Keratinocyte (primary cell): Measurements from ENCODE around the gene GSTM1. TPM values are rescaled to one million over a fixed set of nuclear protein-coding genes. Genes with fewer than 3 reads are reported as not detected.

Experiments
- DNase-seq: peaks from one replicate; pipeline ENCODE4 v3.0.0-alpha.2; 2011; ENCODE audit warnings: low read depth, missing footprints, low spot score
- FAIRE-seq: peaks from 2 replicates; lab custom pipeline; 2011; peaks lifted over from hg19 to GRCh38; lab: Jason Lieb, UNC
- H2AFZ ChIP-seq: 2 replicates; pipeline ENCODE4 v1.6.0; 2012; ENCODE audit warnings: low read length, control low read depth, inconsistent platforms; ENCODE audit not compliant: control insufficient read depth
- H3K27ac ChIP-seq: 2 replicates; pipeline ENCODE4 v1.5.1; 2011; ENCODE audit warnings: low read length; ENCODE audit not compliant: control insufficient read depth, insufficient read depth
- H3K27me3 ChIP-seq: 3 replicates; pipeline ENCODE4 v1.6.0; 2011; ENCODE audit warnings: low read length; ENCODE audit not compliant: control insufficient read depth, insufficient read depth; ENCODE audit errors: extremely low read depth
- H3K36me3 ChIP-seq, 2 experiments: 2 replicates in 1 of 2; 3 replicates in 1 of 2; pipeline ENCODE4 v1.5.1; 2011; ENCODE audit warnings: low read length in 2 of 2, mild to moderate bottlenecking in 1 of 2; ENCODE audit not compliant: control insufficient read depth in 2 of 2, insufficient read depth in 2 of 2; ENCODE audit errors: extremely low read depth in 1 of 2
- H3K4me1 ChIP-seq: 3 replicates; pipeline ENCODE4 v1.5.1; 2011; ENCODE audit warnings: low read length; ENCODE audit not compliant: control insufficient read depth, insufficient read depth; ENCODE audit errors: extremely low read depth
- H3K4me2 ChIP-seq: 3 replicates; pipeline ENCODE4 v1.6.0; 2011; ENCODE audit warnings: low read depth, low read length; ENCODE audit not compliant: control insufficient read depth, insufficient read depth; ENCODE audit errors: extremely low read depth
- H3K4me3 ChIP-seq, 3 experiments: fragments of 200-600 bp in 1 of 3; sonication (generic) in 1 of 3; 2 replicates in 2 of 3; 3 replicates in 1 of 3; pipeline ENCODE4 v1.5.1; 2011 to 2016; ENCODE audit warnings: low read length in 3 of 3, mild to moderate bottlenecking in 3 of 3, control low read depth in 2 of 3, inconsistent platforms in 1 of 3, low read depth in 1 of 3, mixed read lengths in 1 of 3, mixed run types in 1 of 3, moderate library complexity in 1 of 3; ENCODE audit not compliant: control insufficient read depth in 2 of 3, insufficient read depth in 2 of 3; ENCODE audit errors: extremely low read depth in 1 of 3
- H3K79me2 ChIP-seq: 2 replicates; pipeline ENCODE4 v1.6.0; 2012; ENCODE audit warnings: low read length; ENCODE audit not compliant: control insufficient read depth, insufficient read depth
- H3K9ac ChIP-seq: 3 replicates; pipeline ENCODE4 v1.6.0; 2011; ENCODE audit warnings: low read length; ENCODE audit not compliant: control insufficient read depth, insufficient read depth; ENCODE audit errors: extremely low read depth
- H3K9me1 ChIP-seq: 3 replicates; pipeline ENCODE4 v1.6.0; 2011; ENCODE audit warnings: low read length; ENCODE audit not compliant: control insufficient read depth, insufficient read depth; ENCODE audit errors: extremely low read depth
- H3K9me3 ChIP-seq: 2 replicates; pipeline ENCODE4 v1.5.1; 2012; ENCODE audit warnings: low read depth, low read length; ENCODE audit not compliant: control insufficient read depth
- H4K20me1 ChIP-seq: 3 replicates; pipeline ENCODE4 v1.6.0; 2011; ENCODE audit warnings: low read length; ENCODE audit not compliant: control insufficient read depth, insufficient read depth; ENCODE audit errors: extremely low read depth
- EZH2 ChIP-seq: IDR thresholded peaks from one replicate; pipeline ENCODE4 v1.6.1; 2012; ENCODE audit warnings: inconsistent platforms, mild to moderate bottlenecking, low read length, moderate library complexity
- dilution Hi-C: fragments of 300-500 bp; cut with MboI; formaldehyde crosslinking; loops from one replicate; pipeline ENCODE4 v1.7.0; 2020; ENCODE audit warnings: low sequenced_read_pairs; ENCODE audit not compliant: extremely low pct_ligation_motif_present
- polyA plus RNA-seq, 5 experiments: library from polyadenylated mRNA; depleted of rRNA in 3 of 5; stranded (reverse) in 3 of 5; stranded (forward) in 1 of 5; unstranded in 1 of 5; fragments of >200 nt; gene quantifications; 1 replicate in 1 of 5; 2 replicates in 3 of 5; 3 replicates in 1 of 5; pipeline versions ENCODE4 v1.2.1 to v1.2.3, GENCODE V29; 2011 to 2012; ENCODE audit warnings: missing spikeins in 2 of 5, low read depth in 1 of 5, low replicate concordance in 1 of 5
- TF ChIP-seq, protein P1 (sequence below), 3 experiments: IDR thresholded peaks in 1 of 3; conservative IDR thresholded peaks in 1 of 3; optimal IDR thresholded peaks in 1 of 3; 2 replicates in 2 of 3; 3 replicates in 1 of 3; pipeline versions ENCODE3 to v1.5.1; 2011; ENCODE audit warnings: low read length in 3 of 3, mild to moderate bottlenecking in 3 of 3, moderate library complexity in 2 of 3, control low read depth in 1 of 3, inconsistent platforms in 1 of 3; ENCODE audit not compliant: insufficient read depth in 2 of 3; ENCODE audit errors: extremely low read depth in 1 of 3

Gene GSTM1
- polyA plus RNA-seq, 1 donor (not counting 4 experiments of a cell fraction or from before 2014, with no cell fraction given) = 13.5 TPM

GRCh38 chr1:109653306-109653705, 34.3 kb upstream of the GSTM1 start:
- H3K9me1 ChIP-seq = no peaks in the 10 kb centered on the region
- dilution Hi-C loops = no loop called here
- no peaks in the 10 kb centered on the region for H3K79me2 ChIP-seq
- peaks cover 7% of the 10 kb centered on the region for H3K4me1 ChIP-seq
- H4K20me1 ChIP-seq = no peaks in the 10 kb centered on the region
- TF ChIP-seq, protein P1, sequence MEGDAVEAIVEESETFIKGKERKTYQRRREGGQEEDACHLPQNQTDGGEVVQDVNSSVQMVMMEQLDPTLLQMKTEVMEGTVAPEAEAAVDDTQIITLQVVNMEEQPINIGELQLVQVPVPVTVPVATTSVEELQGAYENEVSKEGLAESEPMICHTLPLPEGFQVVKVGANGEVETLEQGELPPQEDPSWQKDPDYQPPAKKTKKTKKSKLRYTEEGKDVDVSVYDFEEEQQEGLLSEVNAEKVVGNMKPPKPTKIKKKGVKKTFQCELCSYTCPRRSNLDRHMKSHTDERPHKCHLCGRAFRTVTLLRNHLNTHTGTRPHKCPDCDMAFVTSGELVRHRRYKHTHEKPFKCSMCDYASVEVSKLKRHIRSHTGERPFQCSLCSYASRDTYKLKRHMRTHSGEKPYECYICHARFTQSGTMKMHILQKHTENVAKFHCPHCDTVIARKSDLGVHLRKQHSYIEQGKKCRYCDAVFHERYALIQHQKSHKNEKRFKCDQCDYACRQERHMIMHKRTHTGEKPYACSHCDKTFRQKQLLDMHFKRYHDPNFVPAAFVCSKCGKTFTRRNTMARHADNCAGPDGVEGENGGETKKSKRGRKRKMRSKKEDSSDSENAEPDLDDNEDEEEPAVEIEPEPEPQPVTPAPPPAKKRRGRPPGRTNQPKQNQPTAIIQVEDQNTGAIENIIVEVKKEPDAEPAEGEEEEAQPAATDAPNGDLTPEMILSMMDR (optimal IDR thresholded peaks at IDR 0.05 in 1 of 3, IDR thresholded peaks at IDR 0.05 in 1 of 3, conservative IDR thresholded peaks at IDR 0.05 in 1 of 3; ENCODE audit: extremely low read depth in 1 of 3, insufficient read depth in 2 of 3, low read length in 3 of 3) = no peak
- TF ChIP-seq EZH2 = no peak
- DNase-seq = no peak
- H3K9ac ChIP-seq = no peak overlapping the region
- no peak for FAIRE-seq
- no peak overlapping the region for H3K4me2 ChIP-seq
- H3K9me3 ChIP-seq = no peaks in the 10 kb centered on the region
- no peaks in the 10 kb centered on the region for H3K27me3 ChIP-seq
- H2AFZ ChIP-seq = no peak overlapping the region
- H3K36me3 ChIP-seq = no peaks in the 10 kb centered on the region
- no peak overlapping the region for H3K4me3 ChIP-seq
- no peak overlapping the region for H3K27ac ChIP-seq

DNA sequence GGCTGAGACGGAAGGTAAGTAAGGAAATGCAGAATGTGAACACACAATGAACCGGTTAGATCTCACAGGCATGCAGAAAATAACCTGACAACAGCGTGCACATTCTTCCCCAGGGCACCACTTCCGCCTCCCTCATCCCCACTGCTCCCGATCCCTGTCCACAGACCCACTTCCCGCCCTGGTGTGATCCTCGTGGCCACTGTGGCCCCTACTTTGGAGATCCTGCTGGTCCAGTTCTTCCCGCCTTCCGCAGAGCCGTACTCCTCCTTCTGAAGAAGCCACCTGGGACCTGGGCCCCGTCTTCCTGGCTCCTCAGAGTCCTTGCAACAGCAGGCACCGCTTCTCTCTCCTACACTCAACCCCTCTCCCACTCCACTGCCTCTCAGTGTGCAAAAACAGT, 33.1 kb upstream of the GSTM1 start:
- Histone ChIP-seq H3K9me1 (no peaks in the 10 kb centered on the region), H3K9me3 (no peaks in the 10 kb centered on the region), H3K27ac (no peak overlapping the region), H3K4me1 (peaks cover 7% of the 10 kb centered on the region), H3K79me2 (no peaks in the 10 kb centered on the region), H3K27me3 (no peaks in the 10 kb centered on the region), H3K4me3 (no peak overlapping the region), H3K4me2 (no peak overlapping the region), H3K36me3 (no peaks in the 10 kb centered on the region), H2AFZ (no peak overlapping the region), H3K9ac (no peak overlapping the region), H4K20me1 (no peaks in the 10 kb centered on the region)
- FAIRE-seq (no peak), DNase-seq (no peak)
- TF ChIP-seq EZH2 = no peak
- TF ChIP-seq, protein P1 (optimal IDR thresholded peaks at IDR 0.05 in 1 of 3, IDR thresholded peaks at IDR 0.05 in 1 of 3, conservative IDR thresholded peaks at IDR 0.05 in 1 of 3; ENCODE audit: extremely low read depth in 1 of 3, insufficient read depth in 2 of 3, low read length in 3 of 3) = no peak
- dilution Hi-C loops = no loop called here
